ENCODE data around the gene SEC61A2.

The SEC61A2 gene

DNA sequence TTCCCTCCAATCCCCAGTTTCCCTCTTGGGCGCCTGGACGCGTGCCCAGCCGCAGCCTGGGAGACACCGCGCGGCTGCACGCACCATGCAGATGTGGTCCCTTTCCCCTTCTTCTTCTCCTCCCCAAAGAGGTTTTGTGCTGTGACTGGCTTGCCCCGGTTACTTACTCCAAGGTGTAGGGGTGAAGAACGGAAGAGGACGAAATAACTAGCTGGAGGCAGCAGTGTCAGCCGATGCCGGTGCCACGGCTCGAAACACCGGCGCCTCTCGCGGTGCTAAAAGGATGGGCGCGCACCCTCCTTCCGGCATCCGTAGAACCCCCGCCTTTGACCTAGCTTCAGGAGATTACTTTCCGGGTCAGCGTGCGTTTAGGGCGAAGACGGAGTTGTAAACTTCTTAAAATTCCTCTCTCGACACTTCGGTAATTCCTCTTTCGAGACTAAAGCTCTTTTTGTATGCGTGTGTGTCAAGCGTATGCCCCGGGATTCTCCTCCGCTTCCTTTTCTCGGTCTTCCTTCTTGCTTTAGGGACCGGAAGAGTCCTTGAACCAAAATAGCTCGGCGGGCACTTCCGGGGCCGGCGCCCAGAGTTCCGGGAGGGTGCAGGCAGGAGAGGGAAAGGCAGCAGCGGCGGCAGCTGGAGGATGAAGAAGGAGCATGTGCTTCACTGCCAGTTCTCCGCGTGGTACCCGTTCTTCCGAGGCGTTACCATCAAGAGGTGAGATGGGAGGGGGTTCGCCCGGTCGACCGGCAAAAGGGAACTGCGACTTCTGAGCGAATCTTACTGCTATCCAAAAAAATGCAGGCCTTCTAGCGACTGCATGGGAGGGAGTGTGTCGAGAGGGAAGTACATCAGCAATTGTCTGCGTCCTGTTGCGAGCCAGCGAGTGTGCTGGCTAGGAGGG, 66.4 kb downstream of the SEC61A2 start, which contains the start of the genes CDC123 and NUDT5:
CDC123 (plus strand) TSS at position 586 of the 904 bp plus-strand sequence; CDS start at position 644, 58 bp downstream.
NUDT5 (minus strand) TSS at position 289 of the 904 bp plus-strand sequence. CDS start 9,600 bp downstream, outside the sequence.
- peak; percentile 88 for DNase-seq
- TF ChIP-seq, protein P1, sequence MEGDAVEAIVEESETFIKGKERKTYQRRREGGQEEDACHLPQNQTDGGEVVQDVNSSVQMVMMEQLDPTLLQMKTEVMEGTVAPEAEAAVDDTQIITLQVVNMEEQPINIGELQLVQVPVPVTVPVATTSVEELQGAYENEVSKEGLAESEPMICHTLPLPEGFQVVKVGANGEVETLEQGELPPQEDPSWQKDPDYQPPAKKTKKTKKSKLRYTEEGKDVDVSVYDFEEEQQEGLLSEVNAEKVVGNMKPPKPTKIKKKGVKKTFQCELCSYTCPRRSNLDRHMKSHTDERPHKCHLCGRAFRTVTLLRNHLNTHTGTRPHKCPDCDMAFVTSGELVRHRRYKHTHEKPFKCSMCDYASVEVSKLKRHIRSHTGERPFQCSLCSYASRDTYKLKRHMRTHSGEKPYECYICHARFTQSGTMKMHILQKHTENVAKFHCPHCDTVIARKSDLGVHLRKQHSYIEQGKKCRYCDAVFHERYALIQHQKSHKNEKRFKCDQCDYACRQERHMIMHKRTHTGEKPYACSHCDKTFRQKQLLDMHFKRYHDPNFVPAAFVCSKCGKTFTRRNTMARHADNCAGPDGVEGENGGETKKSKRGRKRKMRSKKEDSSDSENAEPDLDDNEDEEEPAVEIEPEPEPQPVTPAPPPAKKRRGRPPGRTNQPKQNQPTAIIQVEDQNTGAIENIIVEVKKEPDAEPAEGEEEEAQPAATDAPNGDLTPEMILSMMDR (IDR thresholded peaks at IDR 0.05; ENCODE audit: low read depth, low read length), result no peak
- peak within 1 kb of the TSS; percentile 99 for H3K4me3 ChIP-seq (ENCODE audit: low read depth, low read length)
- no peaks in the 10 kb centered on the region for H3K27me3 ChIP-seq
- H3K36me3 ChIP-seq, result peaks cover 20% of the 10 kb centered on the region
- H3K4me1 ChIP-seq, result no peaks in the 10 kb centered on the region
- H3K9me3 ChIP-seq, result no peaks in the 10 kb centered on the region

DNA sequence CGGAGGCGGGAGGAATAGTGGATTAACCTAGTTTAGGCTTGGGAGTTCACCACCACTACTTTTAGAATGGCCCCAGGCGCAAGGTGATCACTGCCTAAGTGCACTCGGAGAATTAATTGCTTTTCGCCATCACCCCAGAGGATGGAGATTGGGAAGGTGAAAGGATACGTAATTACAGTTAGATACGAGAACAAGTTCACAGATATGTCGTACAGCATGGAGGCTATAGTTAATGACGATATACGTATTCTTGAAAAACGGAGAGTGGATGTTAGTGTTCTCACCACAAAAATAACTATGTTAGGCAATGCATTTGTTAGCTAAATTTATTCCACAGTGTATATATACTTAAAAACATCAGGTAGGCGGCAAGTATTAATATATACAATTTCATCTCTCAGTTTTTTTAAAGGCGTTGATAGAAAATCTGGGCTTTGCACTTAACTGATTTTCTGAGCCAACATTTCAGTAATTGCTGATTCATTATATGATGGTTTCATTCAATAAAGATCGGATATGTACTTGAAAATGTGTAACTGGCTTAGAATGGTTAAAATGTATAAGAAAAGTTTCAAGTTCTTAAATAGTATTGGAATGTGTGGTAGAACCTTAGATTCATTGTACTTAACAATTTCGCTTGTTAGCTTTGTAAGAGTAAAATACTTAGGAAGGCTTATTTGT, 67.2 kb downstream of the SEC61A2 start:
- DNase-seq, result no peak
- Histone ChIP-seq H3K36me3 (peaks cover 28% of the 10 kb centered on the region), H3K4me3 (ENCODE audit: low read depth, low read length) (peak overlapping the region; percentile 99), H3K9me3 (no peaks in the 10 kb centered on the region), H3K4me1 (no peaks in the 10 kb centered on the region), H3K27me3 (no peaks in the 10 kb centered on the region)
- TF ChIP-seq, protein P1 (IDR thresholded peaks at IDR 0.05; ENCODE audit: low read depth, low read length), result no peak

DNA sequence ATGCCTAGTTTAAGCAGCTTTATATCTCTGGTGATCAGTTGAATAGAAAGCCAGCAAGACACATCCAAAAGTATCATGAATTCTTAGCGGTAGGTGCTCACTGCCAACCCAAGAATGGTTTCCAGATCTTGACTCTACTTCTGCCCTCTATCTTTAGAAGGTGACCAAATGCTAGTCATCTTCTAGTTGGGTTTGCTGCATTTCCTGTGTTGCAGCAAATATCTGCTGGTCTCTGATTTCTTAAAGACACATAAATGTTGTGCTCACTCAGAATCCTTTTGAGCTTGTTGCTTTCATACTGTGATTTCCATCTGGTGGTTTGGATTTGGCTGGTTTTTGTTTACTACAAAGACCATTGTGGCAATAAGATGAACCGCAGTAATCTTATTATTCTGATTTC, 68.7 kb downstream of the SEC61A2 start:
- H3K27me3 ChIP-seq, result no peaks in the 10 kb centered on the region
- no peak overlapping the region for H3K4me3 ChIP-seq (ENCODE audit: low read depth, low read length)
- peaks cover 41% of the 10 kb centered on the region for H3K36me3 ChIP-seq
- no peaks in the 10 kb centered on the region for H3K4me1 ChIP-seq
- DNase-seq, result no peak
- H3K9me3 ChIP-seq, result no peaks in the 10 kb centered on the region
- TF ChIP-seq, protein P1 (IDR thresholded peaks at IDR 0.05; ENCODE audit: low read depth, low read length), result no peak

DNA sequence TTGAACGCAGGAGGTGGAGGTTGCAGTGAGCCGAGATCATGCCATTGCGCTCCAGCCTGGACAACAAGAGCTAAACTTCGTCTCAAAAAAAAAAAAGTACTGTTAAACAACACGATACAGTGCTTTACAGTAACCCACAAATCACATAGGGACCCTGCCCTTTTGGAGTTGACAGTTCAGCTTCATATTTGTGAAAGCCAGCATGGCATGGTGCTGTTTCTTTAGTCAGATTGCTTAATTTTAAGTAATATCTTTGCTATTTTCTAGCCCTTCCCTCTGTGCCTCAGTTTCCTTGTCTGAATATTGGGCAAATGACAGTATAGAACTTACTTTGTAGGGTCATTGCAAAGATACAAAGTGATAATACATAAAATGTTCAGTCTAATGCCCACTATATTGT, 71.4 kb downstream of the SEC61A2 start:
- Histone ChIP-seq H3K27me3 (no peaks in the 10 kb centered on the region), H3K9me3 (no peaks in the 10 kb centered on the region), H3K4me1 (no peaks in the 10 kb centered on the region), H3K4me3 (ENCODE audit: low read depth, low read length) (no peak overlapping the region), H3K36me3 (peaks cover 57% of the 10 kb centered on the region)
- no peak for DNase-seq
- TF ChIP-seq, protein P1 (IDR thresholded peaks at IDR 0.05; ENCODE audit: low read depth, low read length), result no peak

DNA sequence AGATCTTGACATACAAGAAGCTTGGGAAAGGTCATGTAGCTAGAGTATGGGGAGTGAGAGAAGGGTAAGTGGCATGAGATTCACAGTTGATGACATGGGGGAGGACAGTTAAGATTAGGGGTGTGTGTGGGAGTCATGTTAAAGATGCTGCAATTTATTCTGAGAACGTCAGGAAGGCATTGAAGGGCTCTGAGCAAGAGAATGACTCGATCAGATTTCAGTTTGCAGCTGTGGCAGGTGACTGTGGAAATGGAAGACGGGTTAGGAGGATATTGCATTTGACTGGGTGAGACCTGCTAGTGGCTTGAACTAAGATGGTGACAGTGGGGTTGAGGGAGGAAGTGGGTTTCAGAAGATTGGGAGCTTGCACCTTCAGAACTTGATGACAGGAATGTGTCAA, 72.1 kb downstream of the SEC61A2 start:
- Histone ChIP-seq H3K4me1 (no peaks in the 10 kb centered on the region), H3K9me3 (no peaks in the 10 kb centered on the region), H3K4me3 (ENCODE audit: low read depth, low read length) (no peak overlapping the region), H3K36me3 (peaks cover 57% of the 10 kb centered on the region), H3K27me3 (no peaks in the 10 kb centered on the region)
- TF ChIP-seq, protein P1 (IDR thresholded peaks at IDR 0.05; ENCODE audit: low read depth, low read length), result no peak
- DNase-seq, result no peak
